LNCAP (cell line): ENCODE results near the gene CMTM3.

Experiments used
- TF ChIP-seq, protein P1 (sequence below): fragments of 450-650 bp; IDR thresholded peaks from 2 replicates; pipeline ENCODE4 v1.5.1; 2017; ENCODE audit warnings: mild to moderate bottlenecking

Gene CMTM3

DNA sequence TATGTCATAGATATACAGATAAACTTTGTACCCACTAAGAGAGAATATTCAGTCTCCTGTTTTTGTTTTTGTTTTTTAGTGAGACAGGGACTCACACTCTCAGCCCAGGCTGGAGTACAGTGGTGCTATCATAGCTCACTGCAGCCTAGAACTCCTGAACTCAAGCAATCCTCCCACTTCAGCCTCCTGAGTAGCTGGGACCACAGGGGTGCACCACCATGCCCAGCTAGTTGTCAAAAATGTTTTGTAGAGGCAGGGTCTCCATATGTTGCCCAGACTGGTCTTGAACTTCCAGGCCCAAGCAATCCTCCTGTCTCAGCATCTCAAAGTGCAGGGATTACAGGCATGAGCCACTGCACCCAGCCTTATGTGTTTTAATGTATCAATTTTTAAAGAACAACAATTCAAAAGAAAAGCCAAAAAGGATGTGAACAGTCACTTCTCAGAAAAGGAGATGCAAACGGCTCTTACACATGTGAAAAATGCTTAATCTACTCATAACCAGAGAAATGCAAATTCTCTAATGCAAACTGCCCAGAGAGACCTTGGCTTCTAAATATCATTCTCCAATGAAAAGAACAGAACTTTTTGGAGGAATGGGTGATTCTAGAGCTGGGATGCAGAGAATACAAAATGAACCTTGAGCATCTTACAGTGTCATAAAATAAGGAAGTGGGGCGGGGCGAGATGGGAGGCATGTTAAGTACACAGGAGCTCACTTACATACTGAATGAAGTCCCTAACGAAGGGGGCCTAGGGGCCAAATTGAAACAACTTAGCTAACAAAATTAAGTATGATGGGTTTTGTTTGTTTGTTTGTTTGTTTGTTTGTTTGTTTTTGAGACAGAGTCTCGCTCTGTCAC, 7.3 kb upstream of the CMTM3 start:
- TF ChIP-seq, protein P1, sequence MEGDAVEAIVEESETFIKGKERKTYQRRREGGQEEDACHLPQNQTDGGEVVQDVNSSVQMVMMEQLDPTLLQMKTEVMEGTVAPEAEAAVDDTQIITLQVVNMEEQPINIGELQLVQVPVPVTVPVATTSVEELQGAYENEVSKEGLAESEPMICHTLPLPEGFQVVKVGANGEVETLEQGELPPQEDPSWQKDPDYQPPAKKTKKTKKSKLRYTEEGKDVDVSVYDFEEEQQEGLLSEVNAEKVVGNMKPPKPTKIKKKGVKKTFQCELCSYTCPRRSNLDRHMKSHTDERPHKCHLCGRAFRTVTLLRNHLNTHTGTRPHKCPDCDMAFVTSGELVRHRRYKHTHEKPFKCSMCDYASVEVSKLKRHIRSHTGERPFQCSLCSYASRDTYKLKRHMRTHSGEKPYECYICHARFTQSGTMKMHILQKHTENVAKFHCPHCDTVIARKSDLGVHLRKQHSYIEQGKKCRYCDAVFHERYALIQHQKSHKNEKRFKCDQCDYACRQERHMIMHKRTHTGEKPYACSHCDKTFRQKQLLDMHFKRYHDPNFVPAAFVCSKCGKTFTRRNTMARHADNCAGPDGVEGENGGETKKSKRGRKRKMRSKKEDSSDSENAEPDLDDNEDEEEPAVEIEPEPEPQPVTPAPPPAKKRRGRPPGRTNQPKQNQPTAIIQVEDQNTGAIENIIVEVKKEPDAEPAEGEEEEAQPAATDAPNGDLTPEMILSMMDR = no peak

DNA sequence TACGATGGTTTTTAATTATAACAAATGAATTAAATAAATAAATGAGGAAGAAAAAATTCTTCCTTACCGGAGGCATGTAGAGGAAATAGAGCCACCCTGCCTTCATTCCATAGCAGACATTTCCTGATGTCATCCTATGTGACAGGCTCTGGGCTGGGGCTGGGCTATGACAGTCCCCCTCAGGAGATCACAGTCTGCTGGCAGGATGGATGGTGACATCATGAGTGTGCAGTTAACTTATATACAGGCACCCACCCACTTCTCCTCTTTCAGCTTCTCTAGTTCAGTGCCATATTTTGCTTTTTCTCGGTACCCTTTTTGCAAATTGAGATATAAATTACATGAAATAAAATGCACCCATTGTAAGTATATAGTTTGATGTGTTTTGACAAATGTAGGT, 6.4 kb upstream of the CMTM3 start:
- TF ChIP-seq, protein P1 = no peak

DNA sequence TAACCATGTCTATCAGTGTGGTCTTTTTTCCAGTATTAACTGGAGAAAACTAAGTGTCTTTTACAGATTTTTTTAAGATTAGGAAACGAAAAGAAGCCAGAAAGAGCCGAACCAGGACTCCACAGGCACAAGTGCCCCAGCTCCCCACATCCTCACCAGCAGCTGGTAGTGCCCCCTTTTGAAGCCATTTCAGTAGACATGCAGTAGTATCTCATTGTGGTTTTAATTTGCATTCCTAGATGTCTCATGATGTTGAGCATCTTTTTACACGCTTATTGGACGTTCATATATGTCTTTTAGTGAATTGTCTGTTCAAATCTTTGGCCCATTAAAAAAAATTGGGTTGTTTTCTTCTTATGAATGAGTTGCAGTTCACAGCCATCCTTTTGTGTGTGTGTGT, 4.8 kb upstream of the CMTM3 start:
- TF ChIP-seq, protein P1 = no peak

DNA sequence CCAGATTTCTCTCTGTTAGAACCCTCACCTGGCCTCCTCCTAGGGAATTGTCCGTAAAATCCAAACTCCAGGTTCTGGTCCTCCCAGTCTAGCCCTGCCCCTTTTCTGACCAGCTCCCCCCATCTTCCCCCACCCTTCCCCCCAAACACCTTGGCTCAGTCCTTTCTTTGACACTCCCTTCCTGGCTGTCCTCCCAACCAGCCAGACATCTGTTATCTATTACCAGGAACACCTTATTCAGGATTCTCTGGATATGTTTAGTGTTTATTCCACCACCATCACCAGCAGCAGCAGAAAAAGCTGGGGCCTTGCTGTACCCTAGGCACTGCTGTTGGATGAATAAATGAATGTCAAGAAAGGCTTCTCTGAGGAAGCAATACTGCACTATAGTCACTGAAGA, 4.0 kb upstream of the CMTM3 start:
- TF ChIP-seq, protein P1 = no peak

DNA sequence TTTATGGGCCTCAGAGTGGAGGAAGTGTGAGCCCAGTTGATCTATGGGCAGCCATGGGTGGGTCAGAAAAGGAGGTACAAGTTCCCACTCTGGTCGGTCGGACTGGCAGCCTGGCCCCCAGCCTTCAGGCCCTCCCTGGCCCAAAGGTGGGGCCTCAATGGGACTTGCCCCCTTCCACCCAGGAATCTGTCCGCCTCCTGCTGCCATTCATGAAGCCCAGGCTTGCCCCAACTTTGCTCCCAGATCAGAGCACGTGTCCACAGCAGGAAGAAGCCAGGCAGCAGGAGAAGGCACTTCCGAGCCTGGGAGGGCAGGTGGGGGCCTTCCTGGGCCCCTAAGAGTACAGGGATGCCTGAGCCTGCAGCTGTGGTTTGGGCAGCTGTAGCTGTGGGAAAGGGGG, 3.0 kb upstream of the CMTM3 start:
- TF ChIP-seq, protein P1 = no peak

DNA sequence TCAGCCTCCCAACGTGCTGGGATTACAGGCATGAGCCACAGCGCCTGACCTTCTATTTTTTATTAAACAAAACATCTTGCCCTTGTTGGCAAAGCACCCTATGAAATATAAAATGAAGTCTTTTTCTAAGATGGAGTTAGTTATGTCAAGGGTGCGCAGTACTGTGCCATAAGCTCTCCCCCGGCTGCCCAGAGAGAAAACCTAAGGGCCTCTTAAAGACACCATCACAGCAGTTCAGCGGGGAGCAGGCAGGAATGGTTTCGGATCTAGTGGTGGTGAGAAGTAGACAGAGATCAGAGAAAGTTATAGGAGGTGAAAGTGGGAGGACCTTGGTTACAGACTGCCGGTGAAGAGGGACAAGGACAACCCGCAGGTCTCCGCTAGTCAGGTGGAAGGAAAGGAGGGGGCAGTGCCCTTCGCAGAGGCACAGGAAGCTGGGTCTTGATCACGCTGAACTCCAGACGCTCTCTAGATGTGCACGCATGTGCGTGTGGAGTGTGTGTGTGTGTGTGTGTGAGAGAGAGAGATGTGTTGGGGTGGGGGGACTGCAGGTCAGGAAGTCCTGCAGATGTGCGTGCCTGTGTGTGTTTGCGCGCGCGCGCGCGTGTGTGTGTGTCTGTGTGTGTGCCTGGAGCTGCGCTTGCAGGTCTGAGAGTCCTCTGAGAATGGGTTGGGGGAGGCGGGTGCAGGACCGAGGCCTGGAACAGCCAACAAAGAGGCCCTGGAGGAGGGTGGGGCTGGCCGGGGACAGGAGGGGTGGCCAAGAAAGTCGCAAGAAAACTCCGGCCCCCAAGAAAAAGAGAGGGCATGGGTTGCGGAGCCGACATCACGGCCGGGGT, 748 bp upstream of the CMTM3 start:
- TF ChIP-seq, protein P1 = no peak

DNA sequence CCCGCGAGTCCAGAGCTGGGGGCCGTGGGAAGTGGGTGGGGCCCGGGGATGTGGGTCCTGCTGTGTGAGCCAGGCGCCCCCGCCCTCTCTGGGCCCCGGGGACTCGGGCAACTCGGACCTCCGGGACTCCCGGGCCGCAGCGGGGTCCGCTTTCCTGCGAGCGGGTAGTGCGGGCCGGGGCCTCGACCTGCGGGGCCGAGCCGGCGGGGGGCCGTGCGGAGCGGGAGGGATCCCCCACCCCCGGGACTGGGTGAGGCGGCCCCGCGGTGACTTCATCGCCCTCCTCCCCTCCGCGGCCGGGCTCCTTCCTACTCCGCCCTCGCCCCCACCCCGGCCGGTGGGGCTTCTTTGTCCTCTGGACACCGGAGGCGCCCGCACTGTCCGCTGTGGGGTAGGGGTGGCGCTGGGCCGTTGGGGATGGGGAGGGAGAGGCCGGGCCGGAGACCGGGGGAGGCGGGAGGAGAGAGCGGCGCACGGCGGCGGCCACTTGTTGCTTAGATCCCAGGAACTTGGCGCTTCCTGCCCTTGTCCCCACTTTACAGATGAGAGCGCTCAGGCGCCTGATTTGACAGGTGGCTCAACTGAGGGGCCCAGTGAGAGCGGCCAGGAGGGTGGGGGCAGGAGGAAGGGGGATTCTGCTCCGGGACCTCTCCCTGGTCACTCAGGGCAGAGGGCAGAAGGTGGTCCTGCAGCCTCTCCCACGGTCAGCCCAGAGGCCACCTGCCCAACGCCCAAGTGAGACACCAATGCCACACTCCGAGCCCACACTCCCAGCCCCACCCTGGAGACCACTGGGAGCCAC, 874 bp downstream of the CMTM3 start:
- TF ChIP-seq, protein P1 = no peak
